COR-L47 (cell line): ENCODE data around the gene VMAC.

Source experiments
- DNase-seq: peaks from one replicate; lab custom pipeline; 2025; lab: John Stamatoyannopoulos, UW

The VMAC gene

GRCh38 chr19:5929179-5929578 lies 24.5 kb downstream of the VMAC start:
- no peak for DNase-seq

- DNase-seq: no peak
Measured at GRCh38 chr19:5929625-5930024, 25.0 kb downstream of the VMAC start.

- no peak for DNase-seq
Measured at GRCh38 chr19:5931251-5931650, 26.6 kb downstream of the VMAC start.

- DNase-seq: no peak
Measured at GRCh38 chr19:5932146-5932545, 27.5 kb downstream of the VMAC start.

GRCh38 chr19:5932609-5933262 lies 28.1 kb downstream of the VMAC start:
- DNase-seq: no peak

- no peak for DNase-seq
Measured at GRCh38 chr19:5933391-5934068, 28.9 kb downstream of the VMAC start.

- no peak for DNase-seq
Measured at GRCh38 chr19:5934069-5934401, 29.4 kb downstream of the VMAC start.

GRCh38 chr19:5934774-5935472 lies 30.3 kb downstream of the VMAC start:
- no peak for DNase-seq

GRCh38 chr19:5935473-5936291 lies 31.0 kb downstream of the VMAC start:
- no peak for DNase-seq

GRCh38 chr19:5936292-5936592 lies 31.6 kb downstream of the VMAC start:
- DNase-seq: no peak

GRCh38 chr19:5937550-5937949 lies 32.9 kb downstream of the VMAC start:
- no peak for DNase-seq

GRCh38 chr19:5940260-5941208 lies 35.9 kb downstream of the VMAC start:
- no peak for DNase-seq

GRCh38 chr19:5941673-5942072 lies 37.0 kb downstream of the VMAC start:
- no peak for DNase-seq

- DNase-seq: no peak
Measured at GRCh38 chr19:5943045-5943444, 38.4 kb downstream of the VMAC start.

GRCh38 chr19:5943623-5944022 lies 39.0 kb downstream of the VMAC start:
- no peak for DNase-seq

- no peak for DNase-seq
Measured at GRCh38 chr19:5947435-5947834, 42.8 kb downstream of the VMAC start.

- no peak for DNase-seq
Measured at GRCh38 chr19:5948752-5949564, 44.3 kb downstream of the VMAC start.

- DNase-seq: peak; percentile 35
Measured at GRCh38 chr19:5949792-5950305, 45.2 kb downstream of the VMAC start.

- no peak for DNase-seq
Measured at GRCh38 chr19:5950741-5951140, 46.1 kb downstream of the VMAC start.

GRCh38 chr19:5951338-5951861 lies 46.7 kb downstream of the VMAC start:
- no peak for DNase-seq
